Small intestine (tissue), 7 donors: Measurements from ENCODE around the gene CHMP2A. TPM values are rescaled to one million over a fixed set of nuclear protein-coding genes. Genes with fewer than 3 reads are reported as not detected.
"Not testable (repeated sequence)": the region's sequence is repeated elsewhere in the genome, so short reads cannot be mapped to it uniquely, and the experiment has no call there.

Experiments used
- DNase-seq, 2 donors: peaks; one replicate each; pipeline versions ENCODE4 v3.0.0 to v3.0.0-alpha.2; 2013
- FAIRE-seq: peaks from 2 replicates; lab custom pipeline; 2012; peaks lifted over from hg19 to GRCh38; lab: Jason Lieb, UNC
- H3K27ac ChIP-seq, 3 donors: one replicate each; pipeline ENCODE4 v1.5.1; 2013; ENCODE audit warnings: low read length in 2 of 3, mild to moderate bottlenecking in 2 of 3, control low read depth in 1 of 3, inconsistent platforms in 1 of 3, low read depth in 1 of 3, moderate library complexity in 1 of 3
- H3K27me3 ChIP-seq, 3 donors: one replicate each; pipeline ENCODE4 v1.6.1; 2013; ENCODE audit warnings: low read length in 3 of 3, inconsistent platforms in 1 of 3; ENCODE audit not compliant: control insufficient read depth in 3 of 3, insufficient read depth in 3 of 3
- H3K36me3 ChIP-seq, 3 donors: one replicate each; pipeline ENCODE4 v1.6.1; 2013; ENCODE audit warnings: low read length in 3 of 3, inconsistent platforms in 1 of 3, low read depth in 1 of 3, mild to moderate bottlenecking in 1 of 3, moderate library complexity in 1 of 3; ENCODE audit not compliant: control insufficient read depth in 3 of 3, insufficient read depth in 2 of 3
- H3K4me1 ChIP-seq, 3 donors: one replicate each; pipeline ENCODE4 v1.6.1; 2013; ENCODE audit warnings: low read length in 2 of 3, inconsistent platforms in 1 of 3, low read depth in 1 of 3, mild to moderate bottlenecking in 1 of 3, moderate library complexity in 1 of 3; ENCODE audit not compliant: control insufficient read depth in 3 of 3, insufficient read depth in 2 of 3
- H3K4me3 ChIP-seq, 3 donors: one replicate each; pipeline ENCODE4 v1.5.1; 2013; ENCODE audit warnings: low read length in 3 of 3, control low read depth in 1 of 3, inconsistent platforms in 1 of 3, low read depth in 1 of 3, mild to moderate bottlenecking in 1 of 3, moderate library complexity in 1 of 3
- H3K9me3 ChIP-seq, 2 donors: one replicate each; pipeline ENCODE4 v1.6.1; 2013; ENCODE audit warnings: low read depth in 1 of 2, low read length in 1 of 2; ENCODE audit not compliant: control insufficient read depth in 2 of 2, insufficient read depth in 1 of 2
- WGBS, 3 donors: extraction: QIAGEN DNeasy Blood & Tissue Kit; methylation state at CpG; one replicate each; pipeline ENCODE4 v1.1.7; 2013; 5-methylcytosine and 5-hydroxymethylcytosine counted together
- polyA plus RNA-seq, 4 donors: library from polyadenylated mRNA; stranded (reverse) in 3 of 4; unstranded in 1 of 4; fragments of 200-250 nt in 3 of 4; fragments of 120-200 nt in 1 of 4; gene quantifications; one replicate each; pipeline versions ENCODE4 v1.2.1 to v1.2.3, GENCODE V29; 2013
- donor health status: healthy with polysubstance abuse.
- donor health status: control.
- donor health status: control.
- donor health status: Bipolar disorder and iron deficiency.
- donor health status: healthy.

Gene CHMP2A
- polyA plus RNA-seq, 4 donors = 131 to 384 (median 235) TPM

DNA sequence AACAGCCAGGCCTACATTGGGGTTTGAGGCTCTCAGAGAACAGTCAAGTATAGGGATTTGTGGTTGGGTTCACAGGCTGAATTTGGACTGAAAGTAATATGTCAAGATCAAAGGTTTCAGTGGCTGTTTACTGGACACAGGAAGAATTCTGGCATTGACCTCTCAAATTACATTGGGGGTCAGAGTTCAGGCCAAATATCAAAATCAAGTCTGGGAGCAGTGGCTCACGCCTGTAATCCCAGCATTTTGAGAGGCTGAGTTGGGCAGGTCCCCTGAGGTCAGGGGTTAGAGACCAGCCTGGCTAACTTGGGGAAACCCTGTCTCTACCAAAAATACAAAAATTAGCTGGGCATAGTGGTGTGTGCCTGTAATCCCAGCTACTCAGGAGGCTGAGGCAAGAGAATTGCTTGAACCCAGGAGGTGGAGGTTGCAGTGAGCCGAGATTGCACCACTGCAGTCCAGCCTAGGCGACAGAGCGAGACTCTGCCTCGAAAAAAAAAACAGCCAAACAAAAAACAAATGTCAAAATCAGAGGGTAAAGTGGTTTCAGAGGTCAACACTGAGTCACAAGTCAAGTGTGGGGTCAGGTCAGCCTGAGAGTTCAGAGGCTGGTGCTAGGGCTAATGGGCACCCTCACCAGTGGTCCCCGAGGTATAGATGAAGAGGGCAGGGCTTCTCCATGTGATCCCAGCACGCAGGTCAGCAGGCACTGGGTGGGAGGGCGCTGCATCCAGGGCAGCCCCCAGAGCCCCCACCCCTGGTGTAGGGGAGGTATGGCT, 44.6 kb downstream of the CHMP2A start:
- DNase-seq = no peak
- H3K9me3 ChIP-seq = peaks cover 0 to 17% of the 10 kb centered on the region in 2 donors
- no peak for FAIRE-seq
- no peaks in the 10 kb centered on the region for H3K27me3 ChIP-seq
- H3K27ac ChIP-seq = no peak overlapping the region
- H3K4me1 ChIP-seq = peaks cover 4 to 34% (median 4%) of the 10 kb centered on the region in 3 donors
- no peak overlapping the region for H3K4me3 ChIP-seq
- H3K36me3 ChIP-seq = peaks cover 0 to 26% (median 0%) of the 10 kb centered on the region in 3 donors
- 82 to 90% (median 89%) methylated on average over 8 of the region's 8 CpGs for WGBS, 3 donors

DNA sequence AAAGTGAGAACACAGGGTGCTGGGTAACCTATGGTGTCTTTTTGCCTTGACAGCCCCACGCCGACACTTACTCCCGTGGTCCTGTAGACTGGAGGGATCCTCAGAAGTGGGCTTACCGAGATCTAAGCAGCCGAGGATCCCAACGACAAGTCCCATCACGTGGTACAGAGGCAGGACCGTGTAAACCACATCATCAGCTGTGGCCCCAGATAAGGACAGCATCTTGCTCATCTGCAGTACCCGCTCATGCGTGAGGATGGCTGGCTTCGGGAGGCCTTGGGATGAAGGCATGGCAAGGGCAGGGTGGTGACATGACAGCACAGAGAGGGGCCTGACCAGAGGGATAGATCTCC, 45.2 kb downstream of the CHMP2A start:
- FAIRE-seq = no peak

GRCh38 chr19:58507602-58508223, 47.2 kb downstream of the CHMP2A start:
- peaks cover 0 to 17% of the 10 kb centered on the region in 2 donors for H3K9me3 ChIP-seq
- not testable (repeated sequence) for H3K4me3 ChIP-seq, DNase-seq, H3K27ac ChIP-seq, FAIRE-seq, H3K27me3 ChIP-seq, H3K36me3 ChIP-seq
- H3K4me1 ChIP-seq = peaks cover 0 to 16% (median 0%) of the 10 kb centered on the region in 3 donors
- WGBS, 3 donors = 70 to 74% (median 70%) methylated on average over 7 to 8 of the region's 8 CpGs

More for the DNA sequence above, 45.2 kb downstream of the CHMP2A start:
- Histone ChIP-seq H3K4me1 (peaks cover 4 to 32% (median 4%) of the 10 kb centered on the region in 3 donors), H3K4me3 (no peak overlapping the region), H3K36me3 (peaks cover 0 to 23% (median 0%) of the 10 kb centered on the region in 3 donors), H3K27me3 (no peaks in the 10 kb centered on the region), H3K9me3 (peaks cover 0 to 17% of the 10 kb centered on the region in 2 donors), H3K27ac (no peak overlapping the region)
- DNase-seq = no peak
- 86 to 91% (median 91%) methylated on average over 11 of the region's 11 CpGs for WGBS, 3 donors

Other genes with a start within 250 kb of the CHMP2A start
- 10 to 100 TPM; 34.8 to 53.9 (median 51.6) TPM for gene ERVK3-1, start 249.7 kb downstream of the CHMP2A start, polyA plus RNA-seq
- 1 to 10 TPM in 2 of 4 donors, under 1 TPM in 2; 0.67 to 3.2 (median 1.0) TPM for gene ZSCAN22, start 228.1 kb downstream of the CHMP2A start, polyA plus RNA-seq
- 10 to 100 TPM in 1 of 4 donors, 1 to 10 TPM in 1, under 1 TPM in 1, not detected in 1; 0.64 to 45.9 (median 9.3) TPM for gene A1BG, start 201.6 kb downstream of the CHMP2A start, polyA plus RNA-seq
- gene ZNF497, start 192.4 kb downstream of the CHMP2A start, polyA plus RNA-seq = 1 to 10 TPM in 1 of 4 donors, under 1 TPM in 2, not detected in 1; 0.22 to 2.3 (median 0.82) TPM
- gene ZNF837, start 174.1 kb downstream of the CHMP2A start, polyA plus RNA-seq = 1 to 10 TPM; 2.9 to 5.3 (median 3.8) TPM
- gene RPS5, start 167.8 kb downstream of the CHMP2A start, polyA plus RNA-seq = 1,000 to 10,000 TPM in 3 of 4 donors, 100 to 1,000 TPM in 1; 863 to 1,751 (median 1,458) TPM
- gene RNF225, start 159.4 kb downstream of the CHMP2A start, polyA plus RNA-seq = not detected
- gene ZNF584, start 146.5 kb downstream of the CHMP2A start, polyA plus RNA-seq = 1 to 10 TPM; 1.8 to 7.6 (median 6.0) TPM
- gene ZNF132, start 115.0 kb downstream of the CHMP2A start, polyA plus RNA-seq = 1 to 10 TPM in 2 of 4 donors, under 1 TPM in 2; 0.22 to 7.9 (median 0.78) TPM
- gene ZNF324B, start 103.5 kb downstream of the CHMP2A start, polyA plus RNA-seq = 1 to 10 TPM; 1.1 to 4.9 (median 2.1) TPM
- gene ZNF324, start 88.0 kb downstream of the CHMP2A start, polyA plus RNA-seq = 1 to 10 TPM; 3.2 to 5.8 (median 4.2) TPM
- 10 to 100 TPM in 1 of 4 donors, 1 to 10 TPM in 3; 7.3 to 11.4 (median 8.6) TPM for gene ZNF446, start 78.8 kb downstream of the CHMP2A start, polyA plus RNA-seq
- gene SLC27A5, start 43.1 kb downstream of the CHMP2A start, polyA plus RNA-seq = 10 to 100 TPM in 1 of 4 donors, 1 to 10 TPM in 3; 2.2 to 17.0 (median 6.1) TPM
- gene ZBTB45, start 35.3 kb downstream of the CHMP2A start, polyA plus RNA-seq = 10 to 100 TPM in 1 of 4 donors, 1 to 10 TPM in 3; 4.7 to 11.4 (median 6.9) TPM
- 100 to 1,000 TPM; 151 to 331 (median 177) TPM for gene TRIM28, start 11.0 kb downstream of the CHMP2A start, polyA plus RNA-seq
- 10 to 100 TPM; 42.7 to 53.4 (median 48.9) TPM for gene UBE2M, start 3.5 kb upstream of the CHMP2A start, polyA plus RNA-seq
- 10 to 100 TPM; 17.5 to 64.0 (median 30.8) TPM for gene MZF1, start 18.2 kb upstream of the CHMP2A start, polyA plus RNA-seq